Measurements from ENCODE around the gene HHIPL2.

- TF ChIP-seq, protein P1, sequence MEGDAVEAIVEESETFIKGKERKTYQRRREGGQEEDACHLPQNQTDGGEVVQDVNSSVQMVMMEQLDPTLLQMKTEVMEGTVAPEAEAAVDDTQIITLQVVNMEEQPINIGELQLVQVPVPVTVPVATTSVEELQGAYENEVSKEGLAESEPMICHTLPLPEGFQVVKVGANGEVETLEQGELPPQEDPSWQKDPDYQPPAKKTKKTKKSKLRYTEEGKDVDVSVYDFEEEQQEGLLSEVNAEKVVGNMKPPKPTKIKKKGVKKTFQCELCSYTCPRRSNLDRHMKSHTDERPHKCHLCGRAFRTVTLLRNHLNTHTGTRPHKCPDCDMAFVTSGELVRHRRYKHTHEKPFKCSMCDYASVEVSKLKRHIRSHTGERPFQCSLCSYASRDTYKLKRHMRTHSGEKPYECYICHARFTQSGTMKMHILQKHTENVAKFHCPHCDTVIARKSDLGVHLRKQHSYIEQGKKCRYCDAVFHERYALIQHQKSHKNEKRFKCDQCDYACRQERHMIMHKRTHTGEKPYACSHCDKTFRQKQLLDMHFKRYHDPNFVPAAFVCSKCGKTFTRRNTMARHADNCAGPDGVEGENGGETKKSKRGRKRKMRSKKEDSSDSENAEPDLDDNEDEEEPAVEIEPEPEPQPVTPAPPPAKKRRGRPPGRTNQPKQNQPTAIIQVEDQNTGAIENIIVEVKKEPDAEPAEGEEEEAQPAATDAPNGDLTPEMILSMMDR (IDR thresholded peaks at IDR 0.05), result no peak
- TF ChIP-seq EZH2phosphoT487 (IDR thresholded peaks at IDR 0.05), result no peak
These were observed 40.2 kb upstream of the HHIPL2 start for GRCh38 chr1:222588135-222588534.

All from neural progenitor cell (in vitro differentiated cells).